ENCODE results near the gene FURIN.

DNA sequence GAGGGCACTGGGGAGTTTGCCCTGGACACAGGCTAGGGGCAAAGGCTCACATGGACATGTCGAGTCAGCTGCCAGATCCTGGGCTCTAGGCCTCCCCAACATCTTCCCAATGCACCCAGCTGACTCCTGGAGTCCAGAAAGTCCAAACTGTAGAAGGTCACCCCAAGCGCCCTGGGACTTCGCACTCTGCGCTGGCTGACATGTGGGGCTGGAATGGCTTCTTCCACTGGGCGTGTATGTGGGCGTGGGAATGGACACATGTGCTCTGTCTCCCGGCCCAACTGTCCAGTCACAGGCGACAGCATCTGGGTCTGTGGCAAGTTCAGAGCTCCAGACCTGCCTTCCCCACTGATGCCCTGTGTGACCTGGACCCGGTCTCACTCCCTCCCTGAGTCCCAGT is 13.2 kb upstream of the FURIN start:
- TF ChIP-seq, protein P1, sequence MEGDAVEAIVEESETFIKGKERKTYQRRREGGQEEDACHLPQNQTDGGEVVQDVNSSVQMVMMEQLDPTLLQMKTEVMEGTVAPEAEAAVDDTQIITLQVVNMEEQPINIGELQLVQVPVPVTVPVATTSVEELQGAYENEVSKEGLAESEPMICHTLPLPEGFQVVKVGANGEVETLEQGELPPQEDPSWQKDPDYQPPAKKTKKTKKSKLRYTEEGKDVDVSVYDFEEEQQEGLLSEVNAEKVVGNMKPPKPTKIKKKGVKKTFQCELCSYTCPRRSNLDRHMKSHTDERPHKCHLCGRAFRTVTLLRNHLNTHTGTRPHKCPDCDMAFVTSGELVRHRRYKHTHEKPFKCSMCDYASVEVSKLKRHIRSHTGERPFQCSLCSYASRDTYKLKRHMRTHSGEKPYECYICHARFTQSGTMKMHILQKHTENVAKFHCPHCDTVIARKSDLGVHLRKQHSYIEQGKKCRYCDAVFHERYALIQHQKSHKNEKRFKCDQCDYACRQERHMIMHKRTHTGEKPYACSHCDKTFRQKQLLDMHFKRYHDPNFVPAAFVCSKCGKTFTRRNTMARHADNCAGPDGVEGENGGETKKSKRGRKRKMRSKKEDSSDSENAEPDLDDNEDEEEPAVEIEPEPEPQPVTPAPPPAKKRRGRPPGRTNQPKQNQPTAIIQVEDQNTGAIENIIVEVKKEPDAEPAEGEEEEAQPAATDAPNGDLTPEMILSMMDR (IDR thresholded peaks at IDR 0.05; ENCODE audit: low read length), result no peak
- TF ChIP-seq EZH2 (optimal IDR thresholded peaks at IDR 0.05; ENCODE audit: low read depth, low read length), result no peak
- no peak for TF ChIP-seq EZH2phosphoT487 (IDR thresholded peaks at IDR 0.05; ENCODE audit: low read length)

Data from MM.1S (cell line).